ENCODE data around the gene ALLC.

- TF ChIP-seq CTCF (IDR thresholded peaks at IDR 0.05) (no peak), POLR2A (IDR thresholded peaks at IDR 0.05) (no peak)
These were observed 73.8 kb downstream of the ALLC start for GRCh38 chr2:3731829-3732228.
